Fibroblast of peridontal ligament (primary cell): ENCODE measurements around the gene ZSCAN2.
A peak's percentile ranks its signal among the peaks of the same experiment; 100 is the strongest.

ENCODE experiments used
- DNase-seq: peaks from one replicate; pipeline ENCODE4 v3.0.0-alpha.2; 2010; ENCODE audit errors: extremely low read depth

The ZSCAN2 gene

GRCh38 chr15:84598250-84598649, 2.6 kb upstream of the ZSCAN2 start:
- peak; percentile 49 for DNase-seq

- DNase-seq: peak; percentile 57
Measured at GRCh38 chr15:84598993-84599392, 1.8 kb upstream of the ZSCAN2 start.

DNA sequence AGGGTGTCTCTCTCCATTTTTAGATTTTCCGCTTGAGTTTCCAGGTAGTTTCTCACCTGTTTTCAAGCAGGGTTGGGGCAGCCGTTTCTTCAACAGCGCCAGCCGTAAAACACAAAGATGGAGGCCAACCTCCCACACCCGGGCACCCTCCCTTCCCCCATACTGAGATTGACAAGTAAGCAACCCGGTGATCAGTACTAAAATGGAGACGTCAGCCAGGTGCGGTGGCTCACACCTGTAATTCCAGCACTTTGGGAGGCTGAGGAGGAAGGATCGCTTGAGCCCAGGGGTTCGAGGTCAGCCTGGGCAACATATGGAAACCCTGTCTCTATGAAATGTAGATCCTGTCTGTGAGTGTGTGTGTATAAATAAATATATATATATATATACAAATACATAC, 903 bp upstream of the ZSCAN2 start:
- no peak for DNase-seq

GRCh38 chr15:84600331-84600686, 500 bp upstream of the ZSCAN2 start:
- peak; percentile 76 for DNase-seq

DNA sequence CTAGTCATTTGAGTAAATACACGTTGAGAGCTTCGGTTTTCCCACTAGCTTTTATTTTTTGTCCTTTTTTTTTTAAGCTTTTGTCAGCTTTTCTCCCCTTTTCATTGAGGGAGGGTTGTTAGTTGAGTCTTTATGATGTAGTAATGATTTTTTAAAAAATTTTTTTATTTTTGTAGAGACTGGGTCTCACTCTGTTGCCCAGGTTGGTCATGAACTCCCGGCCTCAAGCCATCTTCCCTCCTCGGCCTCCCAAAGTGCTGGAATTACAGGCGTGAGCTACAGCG, 688 bp downstream of the ZSCAN2 start:
- no peak for DNase-seq

GRCh38 chr15:84603630-84604379, 3.0 kb downstream of the ZSCAN2 start:
- no peak for DNase-seq

GRCh38 chr15:84604826-84605553, 4.2 kb downstream of the ZSCAN2 start:
- DNase-seq: no peak

DNA sequence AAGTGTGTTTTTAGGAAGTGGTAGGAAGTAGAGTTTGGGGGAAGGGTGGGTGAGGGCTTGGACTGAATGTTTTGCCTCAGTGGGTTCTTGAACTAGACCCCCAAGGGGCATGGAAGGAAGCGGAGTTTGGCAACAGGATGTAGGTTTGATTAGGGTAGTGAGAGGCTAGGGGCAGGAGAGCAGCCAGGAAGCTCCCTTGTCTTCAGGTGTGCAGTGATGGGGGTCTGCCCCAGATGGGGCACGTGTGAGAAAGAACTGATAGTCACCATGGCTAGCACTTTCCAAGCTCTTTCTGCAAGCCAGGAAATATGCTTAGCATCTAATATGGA, 4.7 kb downstream of the ZSCAN2 start:
- no peak for DNase-seq

DNA sequence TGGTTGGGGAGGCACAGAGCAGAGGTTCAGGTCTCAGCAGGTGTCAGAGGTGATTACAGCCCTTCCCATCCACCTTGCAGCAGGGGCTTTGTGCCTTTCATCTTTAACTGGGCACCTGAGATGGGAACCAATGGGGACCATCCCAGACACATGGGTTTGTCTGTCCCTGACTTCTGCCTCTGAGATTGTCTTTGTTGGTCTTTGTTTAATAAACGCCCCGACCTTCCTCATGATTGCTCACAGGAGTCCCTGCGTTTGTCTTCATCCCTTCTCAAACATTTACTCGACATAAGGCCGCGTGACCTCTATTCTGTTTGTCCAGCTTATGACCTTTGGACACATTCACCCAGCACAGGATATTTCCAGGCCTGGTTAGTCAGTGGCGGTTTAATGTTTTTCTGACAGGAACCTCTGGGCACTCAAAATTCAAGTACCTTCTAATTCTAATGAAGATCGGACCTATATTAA, 5.9 kb downstream of the ZSCAN2 start:
- DNase-seq: no peak

- no peak for DNase-seq
Measured at GRCh38 chr15:84608707-84609284, 8.0 kb downstream of the ZSCAN2 start.

DNA sequence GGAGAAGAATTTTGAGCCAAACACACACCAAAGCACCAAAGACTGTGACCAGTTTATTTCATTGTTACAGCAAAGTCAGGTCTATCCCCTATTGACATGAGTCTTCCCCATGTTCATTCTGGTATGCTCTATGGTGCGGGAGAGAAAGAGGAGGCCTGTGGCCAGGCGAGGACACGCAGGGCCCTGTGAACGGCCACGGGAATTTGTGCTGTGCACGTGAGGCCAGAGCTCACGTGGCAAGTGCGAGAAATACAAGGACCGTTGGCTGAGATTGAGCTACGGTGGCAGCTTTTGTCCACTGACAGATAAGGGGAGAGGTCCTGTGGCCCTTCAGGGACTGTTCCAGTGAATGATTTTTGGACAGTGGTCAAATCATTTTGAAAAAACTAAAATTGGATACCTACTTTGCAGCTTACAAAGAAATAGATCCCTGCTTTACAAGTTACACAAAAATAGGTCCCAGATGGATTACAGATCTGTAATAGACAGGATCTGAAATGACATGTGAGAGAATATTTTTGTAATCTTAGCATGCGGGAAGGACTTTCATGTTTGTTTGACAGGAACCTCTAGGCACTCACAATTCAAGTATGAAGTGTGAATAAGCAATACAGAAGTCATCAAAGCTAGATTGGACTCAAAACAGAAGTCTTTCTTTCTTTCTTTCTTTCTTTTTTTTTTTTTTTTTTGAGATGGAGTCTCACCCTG, 9.2 kb downstream of the ZSCAN2 start:
- no peak for DNase-seq

DNA sequence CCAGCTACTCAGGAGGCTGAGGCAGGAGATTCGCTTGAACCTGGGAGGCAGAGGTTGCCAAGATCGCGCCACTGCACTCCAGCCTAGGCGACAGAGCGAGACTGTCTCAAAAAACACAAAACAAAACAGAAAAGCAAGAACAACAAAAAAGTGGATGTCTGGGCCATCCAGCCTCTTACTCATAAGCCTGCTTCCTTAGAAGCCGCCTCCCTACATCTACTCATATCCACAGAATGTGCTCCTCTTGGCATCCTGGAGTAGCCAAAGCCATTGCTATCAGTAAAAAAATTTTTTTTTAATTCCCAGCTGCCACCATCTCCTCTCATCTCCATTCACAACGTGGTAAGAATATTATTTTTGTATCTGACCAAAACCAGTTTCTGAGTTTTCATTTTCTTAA, 10.8 kb downstream of the ZSCAN2 start:
- DNase-seq: no peak

DNA sequence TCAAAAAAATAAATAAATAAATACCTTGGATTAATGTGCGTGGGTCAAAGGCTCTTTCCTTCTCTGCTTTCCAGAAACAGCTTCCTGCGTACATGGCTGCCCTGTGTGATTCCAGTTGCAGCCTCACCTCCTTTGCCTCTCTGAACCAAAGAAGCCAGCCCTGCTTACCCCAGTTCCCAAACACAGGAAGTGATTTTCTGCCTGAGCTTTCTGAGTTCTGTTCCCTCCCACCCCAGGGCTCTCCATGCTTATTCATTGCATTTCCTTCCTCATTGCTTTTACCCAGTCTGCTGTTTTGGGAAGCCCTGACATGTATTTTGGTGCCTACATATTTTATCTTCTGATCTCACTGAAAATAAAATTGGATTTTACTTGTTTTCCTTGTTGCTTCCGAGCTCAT, 15.4 kb downstream of the ZSCAN2 start:
- no peak for DNase-seq

- DNase-seq: no peak
Measured at GRCh38 chr15:84620626-84621025, 19.8 kb downstream of the ZSCAN2 start.

- no peak for DNase-seq
Measured at GRCh38 chr15:84621358-84621979, 20.7 kb downstream of the ZSCAN2 start.

DNA sequence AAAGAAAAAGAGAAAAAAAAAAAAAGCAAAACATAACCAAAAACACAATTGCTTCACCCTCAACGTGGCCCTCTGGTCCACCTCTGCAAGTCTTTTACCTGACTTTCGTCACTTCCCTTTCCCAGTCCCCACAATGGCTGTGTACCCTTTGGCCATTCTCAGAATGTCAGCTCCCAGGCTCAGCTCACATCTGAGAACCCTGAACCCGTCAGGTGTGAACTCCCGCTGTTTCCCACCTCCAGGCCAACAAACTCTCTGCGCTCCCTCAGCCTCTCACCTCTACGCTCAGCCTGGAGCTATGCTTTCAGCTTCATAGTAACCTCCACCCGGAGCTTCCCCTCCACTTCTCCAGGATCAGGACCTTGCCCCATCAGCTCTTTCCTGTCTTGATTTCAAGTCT, 23.6 kb downstream of the ZSCAN2 start:
- no peak for DNase-seq

- no peak for DNase-seq
Measured at GRCh38 chr15:84625123-84625522, 24.3 kb downstream of the ZSCAN2 start.

GRCh38 chr15:84629033-84629432, 28.2 kb downstream of the ZSCAN2 start:
- no peak for DNase-seq

DNA sequence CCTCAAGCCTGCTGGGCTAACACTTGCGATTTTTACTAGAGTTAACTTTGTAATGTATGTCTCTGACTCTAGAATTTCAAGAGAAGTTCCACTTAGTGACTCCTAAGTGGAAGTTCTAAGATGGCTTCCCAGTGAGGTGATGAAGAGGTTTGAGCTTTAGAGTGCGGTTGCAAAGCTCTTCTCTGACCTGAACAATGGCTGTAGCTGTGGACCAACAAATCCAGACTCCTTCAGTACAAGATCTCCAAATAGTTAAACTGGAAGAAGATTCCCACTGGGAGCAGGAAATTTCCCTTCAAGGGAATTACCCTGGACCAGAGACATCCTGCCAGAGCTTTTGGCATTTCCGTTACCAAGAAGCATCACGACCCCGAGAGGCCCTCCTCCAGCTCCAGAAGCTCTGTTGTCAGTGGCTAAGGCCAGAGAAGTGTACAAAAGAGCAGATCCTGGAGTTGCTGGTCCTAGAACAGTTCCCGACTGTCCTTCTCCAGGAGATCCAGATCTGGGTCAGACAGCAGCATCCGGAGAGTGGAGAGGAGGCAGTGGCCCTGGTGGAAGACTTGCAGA, 31.0 kb downstream of the ZSCAN2 start:
- DNase-seq: no peak

DNA sequence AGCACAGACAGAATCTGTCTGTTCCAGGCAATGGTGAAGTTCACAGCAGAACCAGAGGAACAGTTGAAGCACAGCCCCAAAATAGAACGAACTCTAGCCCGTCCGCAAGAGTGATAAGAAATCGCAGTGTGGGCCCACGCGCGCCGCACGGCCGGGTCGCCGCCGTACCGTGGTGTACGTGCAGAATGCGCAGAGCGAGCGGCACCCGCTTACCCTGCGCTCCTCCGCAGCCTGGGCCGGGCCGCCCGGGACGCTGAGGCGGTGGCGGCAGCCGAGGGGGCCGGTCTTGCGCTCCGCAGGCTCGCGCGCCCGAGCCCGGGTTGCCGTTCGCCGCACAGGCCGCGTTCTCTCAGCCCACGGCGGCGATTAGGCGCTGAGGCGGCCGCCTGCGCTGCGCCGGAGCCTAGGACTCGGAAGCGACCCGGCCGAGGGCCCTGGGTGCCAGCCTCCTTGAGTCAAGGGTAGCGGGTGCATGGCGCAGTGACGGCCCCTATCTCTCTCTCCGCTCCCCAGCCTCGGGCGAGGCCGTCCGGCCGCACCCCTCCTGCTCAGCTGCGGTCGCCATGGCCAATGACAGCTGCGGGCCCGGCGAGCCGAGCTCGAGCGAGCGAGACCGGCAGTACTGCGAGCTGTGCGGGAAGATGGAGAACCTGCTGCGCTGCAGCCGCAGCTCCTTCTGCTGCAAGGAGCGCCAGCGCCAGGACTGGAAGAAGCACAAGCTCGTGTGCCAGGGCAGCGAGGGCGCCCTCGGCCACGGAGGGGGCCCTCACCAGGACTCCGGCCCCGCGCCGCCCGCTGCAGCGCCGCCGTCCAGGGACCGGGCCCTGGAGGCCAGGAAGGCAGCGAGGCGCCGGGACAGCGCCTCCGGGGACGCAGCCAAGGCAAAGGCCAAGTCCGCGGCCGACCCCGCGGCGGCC, 32.8 kb downstream of the ZSCAN2 start:
- peak; percentile 57 for DNase-seq
